ENCODE data around the gene MTHFD1.
A peak's percentile ranks its signal among the peaks of the same experiment; 100 is the strongest.

The MTHFD1 gene

DNA sequence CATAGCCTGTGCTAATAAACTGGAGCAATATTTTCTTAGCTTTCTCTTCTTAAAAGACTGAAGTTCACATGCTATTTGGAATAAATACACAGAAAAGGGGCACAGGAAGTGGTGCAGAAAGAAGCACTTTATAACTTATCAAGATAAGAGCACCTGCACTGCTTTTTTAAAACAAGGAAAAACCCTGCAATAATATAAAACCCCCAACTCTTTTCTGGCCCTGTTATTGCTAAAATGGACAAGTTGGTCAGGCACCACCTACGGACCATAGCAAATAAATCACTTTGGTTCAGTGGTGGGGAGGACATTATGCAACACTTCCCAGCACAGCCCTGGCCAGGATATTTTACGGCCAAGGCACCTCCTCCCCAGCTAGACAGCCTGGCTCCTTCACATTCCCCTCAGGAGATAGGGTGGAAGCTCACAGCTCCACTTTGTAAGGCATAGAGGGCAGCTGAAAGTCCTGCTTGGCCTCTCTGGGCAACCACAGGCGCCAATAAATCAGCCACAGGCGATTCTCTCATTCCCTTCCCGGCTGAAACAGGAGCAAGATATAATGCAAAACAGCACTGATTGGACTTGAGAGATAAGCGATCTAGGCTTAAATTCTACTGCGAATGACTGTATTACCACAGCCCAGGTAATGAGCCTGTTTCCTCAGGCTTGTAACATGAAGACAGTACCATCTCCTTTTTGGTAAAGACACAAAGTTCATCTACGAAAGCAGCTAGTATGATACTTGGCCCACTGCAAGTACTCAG is 113.4 kb downstream of the MTHFD1 start:
- no peak for DNase-seq

DNA sequence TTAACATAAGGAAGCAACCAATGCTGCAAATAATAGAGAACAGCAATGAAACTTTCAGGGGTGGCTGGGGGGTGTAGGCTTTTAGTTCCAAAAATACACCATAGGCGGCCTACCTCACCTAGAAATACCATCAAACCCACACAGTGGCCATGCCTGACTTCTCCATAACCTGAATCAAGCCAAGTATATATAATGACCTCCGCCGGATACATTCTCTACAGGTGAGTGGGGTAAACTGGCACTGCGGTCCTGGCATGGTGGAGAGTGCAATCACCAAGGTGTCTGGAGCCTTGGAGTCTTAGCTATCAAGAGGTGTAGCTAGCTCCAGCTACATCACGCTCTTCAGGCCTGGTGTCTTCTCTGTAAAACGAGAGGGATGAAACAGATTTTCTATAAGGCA is 114.3 kb downstream of the MTHFD1 start:
- peak; percentile 37 for DNase-seq

DNA sequence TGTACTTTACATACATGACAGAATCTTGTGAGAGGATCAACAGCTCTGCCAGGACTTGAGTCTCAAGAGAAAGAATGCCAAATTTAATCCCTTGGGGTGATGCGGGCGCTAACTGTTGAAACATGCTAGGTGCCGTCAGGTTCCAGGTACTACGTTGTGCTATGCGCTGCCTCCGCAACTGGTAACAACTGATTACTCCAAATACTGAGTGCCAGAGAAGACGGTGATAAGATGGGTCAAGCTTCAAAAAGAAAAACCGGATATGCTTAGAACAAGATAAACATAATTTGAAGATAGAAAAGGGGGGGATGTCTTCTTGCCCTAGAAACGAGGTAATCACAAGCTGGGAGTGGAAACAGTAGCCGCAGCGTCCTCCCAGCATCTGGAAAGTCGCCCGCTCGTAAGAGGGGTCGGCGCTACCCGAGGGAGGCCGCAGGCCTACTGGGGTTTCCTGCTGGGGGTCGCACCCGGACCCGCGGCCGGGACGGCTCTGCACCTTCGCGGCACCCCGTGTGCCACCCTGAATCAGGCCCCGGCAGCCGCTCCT is 114.8 kb downstream of the MTHFD1 start:
- DNase-seq = no peak

GRCh38 chr14:64503434-64504309 is 115.5 kb downstream of the MTHFD1 start, which contains the start of gene ZBTB25:
ZBTB25 (minus strand) TSS chr14:64503838; CDS start chr14:64490533, 13,305 bp downstream.
- DNase-seq = peak; percentile 93

DNA sequence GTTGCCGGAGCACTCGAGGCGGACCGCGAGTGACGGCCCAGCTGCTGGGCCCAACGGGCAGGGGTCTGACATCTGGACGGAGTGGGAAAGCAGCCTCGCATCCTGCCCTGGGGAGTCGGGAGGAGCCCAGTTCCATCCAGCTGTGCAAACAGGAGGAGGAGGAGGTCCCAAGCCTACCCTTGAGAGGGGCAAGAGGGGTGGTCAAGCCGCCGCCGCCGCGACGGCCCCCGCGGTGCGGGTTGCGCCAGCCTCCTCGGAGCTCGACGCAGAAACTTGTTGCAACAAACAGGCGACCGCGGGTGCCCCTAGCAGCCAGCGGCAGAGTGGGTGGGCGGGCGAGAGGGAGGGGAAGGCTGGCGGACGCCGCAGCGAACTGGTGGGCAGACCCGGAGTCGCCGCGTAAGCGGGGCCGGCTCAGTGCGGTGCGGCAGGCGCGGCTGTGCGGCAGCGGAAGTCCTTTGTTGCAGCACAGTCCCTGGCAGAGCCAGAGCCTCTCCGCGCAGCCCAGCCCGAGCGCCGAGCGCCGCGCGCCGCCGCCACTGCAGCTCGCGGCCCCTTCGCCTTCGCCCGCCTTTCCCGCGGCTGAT is 116.2 kb downstream of the MTHFD1 start, which contains the start of gene ZBTB1:
ZBTB1 (plus strand) TSS at position 461 of the 587 bp plus-strand sequence. CDS start 16,735 bp downstream, outside the sequence.
- peak; percentile 83 for DNase-seq

GRCh38 chr14:64504897-64505794 is 117.0 kb downstream of the MTHFD1 start:
- DNase-seq = peak; percentile 76

DNA sequence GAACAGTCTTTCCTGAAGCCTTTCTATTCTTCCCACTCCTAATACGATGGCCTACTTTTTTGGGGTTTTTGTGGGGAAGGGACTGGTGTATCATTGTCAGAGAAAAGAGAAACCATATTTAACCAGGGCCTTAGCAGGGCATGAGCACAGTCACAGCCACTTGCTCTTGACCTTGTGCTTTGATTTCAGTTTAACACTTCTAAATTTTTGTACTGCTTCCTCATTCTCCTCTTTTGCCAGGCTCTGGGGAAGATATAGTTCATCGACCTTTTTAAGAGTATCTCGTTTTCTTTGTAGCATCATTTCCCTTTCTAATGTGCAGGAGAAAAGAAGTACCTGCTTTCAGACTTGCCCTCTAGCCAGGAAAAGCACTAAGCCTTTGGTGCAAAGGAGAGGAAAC is 118.6 kb downstream of the MTHFD1 start:
- DNase-seq = no peak

DNA sequence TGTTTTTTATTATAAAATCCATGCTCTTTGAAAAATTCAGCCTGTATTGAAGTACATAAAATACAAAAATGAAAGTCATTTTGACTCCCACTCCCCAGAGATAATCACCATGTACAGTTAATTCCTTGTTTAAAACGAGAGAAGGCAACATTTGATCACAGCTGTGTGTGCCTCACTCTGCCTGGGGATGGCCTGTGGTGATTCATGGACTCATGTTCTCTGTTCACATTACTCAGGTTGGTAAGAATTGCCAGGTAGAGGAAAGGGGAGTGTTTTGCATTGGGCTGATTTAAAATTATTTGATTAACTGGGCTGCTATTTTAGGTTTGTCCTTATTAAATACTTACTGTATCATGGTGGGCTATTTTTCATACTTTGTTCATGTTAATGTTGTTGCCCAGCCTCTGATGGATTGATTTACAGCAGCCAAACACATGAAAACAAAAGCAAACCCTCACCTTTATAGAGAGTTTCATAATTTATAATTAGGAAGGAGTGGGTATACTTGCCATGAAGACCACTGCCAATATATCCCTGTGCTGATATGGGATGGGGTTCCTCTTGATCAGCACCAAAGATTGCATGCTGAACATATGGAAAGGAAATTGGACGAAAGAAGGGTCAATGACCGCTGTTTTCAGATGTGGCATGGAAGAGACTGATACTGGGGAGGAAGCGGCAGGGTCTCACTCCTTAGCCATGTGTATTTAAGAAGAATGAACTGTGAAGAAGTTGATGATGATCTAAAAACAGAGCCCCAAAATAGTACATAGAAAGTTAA is 119.4 kb downstream of the MTHFD1 start:
- no peak for DNase-seq

DNA sequence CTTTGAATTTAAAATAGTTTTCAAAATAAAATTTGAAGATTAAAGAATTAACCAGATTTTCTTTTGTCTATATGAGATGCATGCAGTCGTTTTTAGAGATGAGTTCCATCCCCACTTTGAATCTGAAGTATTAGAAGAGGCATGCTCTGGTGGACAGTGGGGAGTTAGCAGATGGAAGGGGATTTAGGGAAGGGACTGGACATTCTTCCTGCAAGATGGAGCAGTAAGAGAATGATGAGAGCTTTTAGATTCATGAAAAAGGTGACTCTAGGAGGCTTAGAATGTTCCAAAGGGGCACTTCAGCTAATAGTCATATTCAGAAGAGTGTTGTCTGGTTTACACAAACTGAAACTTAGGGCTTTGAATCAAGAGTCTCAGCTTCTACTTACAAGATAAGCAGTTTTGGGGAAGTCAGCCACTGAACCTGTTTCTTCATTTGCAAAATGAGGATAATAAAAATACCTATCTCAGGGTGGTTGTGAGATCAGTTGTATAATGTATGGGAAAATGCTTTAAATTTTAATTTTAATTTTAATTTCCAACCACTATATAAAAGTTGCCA is 120.1 kb downstream of the MTHFD1 start:
- no peak for DNase-seq

DNA sequence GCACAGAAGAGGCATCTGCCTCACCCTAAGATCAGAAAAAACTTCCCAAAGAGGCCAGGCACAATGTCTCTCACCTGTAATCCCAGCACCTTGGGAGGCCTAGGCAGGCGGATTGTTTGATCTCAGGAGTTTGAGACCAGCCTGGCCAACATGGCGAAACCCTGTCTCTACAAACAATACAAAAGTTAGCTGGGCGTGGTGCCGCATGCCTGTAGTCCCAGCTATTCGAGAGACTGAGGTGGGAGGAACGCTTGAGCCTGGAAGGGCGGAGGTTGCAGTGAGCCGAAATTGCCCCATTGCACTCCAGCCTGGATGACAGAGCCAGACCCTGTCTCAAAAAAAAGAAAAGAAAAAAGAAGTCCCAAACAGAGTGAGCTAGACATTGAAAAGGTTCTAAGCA is 120.9 kb downstream of the MTHFD1 start:
- DNase-seq = no peak
